H1 (cell line): ENCODE results near the gene GNAO1. TPM values are rescaled to one million over a fixed set of nuclear protein-coding genes. Genes with fewer than 3 reads are reported as not detected.

Source experiments
- GTF2F1 ChIP-seq: IDR thresholded peaks from 2 replicates; pipeline ENCODE4 v1.6.1; 2012; ENCODE audit warnings: low read depth, low read length, improper control_type of control experiment, borderline replicate concordance
- RBBP5 ChIP-seq: IDR thresholded peaks from 2 replicates; pipeline ENCODE4 v1.7.1; 2012; ENCODE audit warnings: low read depth, mild to moderate bottlenecking, inconsistent platforms, low read length, moderate library complexity, borderline replicate concordance
- YY1 ChIP-seq: IDR thresholded peaks from 2 replicates; pipeline ENCODE4 v1.6.1; 2011; ENCODE audit warnings: low read depth, mild to moderate bottlenecking, low read length
- polyA plus RNA-seq, 7 experiments: library from polyadenylated mRNA; depleted of rRNA in 3 of 7; stranded (reverse) in 5 of 7; unstranded in 2 of 7; fragments of >200 nt in 5 of 7; fragments of 200-250 nt in 2 of 7; gene quantifications; 1 replicate in 5 of 7; 2 replicates in 1 of 7; 4 replicates in 1 of 7; pipeline versions ENCODE4 v1.2.1 to v1.2.3, GENCODE V29; 2011 to 2013; ENCODE audit warnings: missing spikeins in 2 of 7, mixed read lengths in 2 of 7
- total RNA-seq: library from RNA; stranded (reverse); fragmentation: NEBNext Ultra II Directional; extraction: Animal tissue kit (Norgen Biotek cat#: 25700); gene quantifications from 2 replicates; pipeline ENCODE4 v1.2.1, GENCODE V29; 2021
- TF ChIP-seq, protein P1 (sequence below): fragments of 300-600 bp; sonication (generic); IDR thresholded peaks from 2 replicates; pipeline ENCODE4 v1.7.1; 2012; ENCODE audit warnings: low read length, moderate library complexity, mild to moderate bottlenecking, inconsistent platforms; ENCODE audit not compliant: insufficient replicate concordance

GNAO1 gene
- total and polyA plus RNA-seq, 2 of the 8 experiments (the other 6 are each of a cell fraction or from before 2014, with no cell fraction given) = 6.7 to 34.4 TPM

- TF ChIP-seq, protein P1, sequence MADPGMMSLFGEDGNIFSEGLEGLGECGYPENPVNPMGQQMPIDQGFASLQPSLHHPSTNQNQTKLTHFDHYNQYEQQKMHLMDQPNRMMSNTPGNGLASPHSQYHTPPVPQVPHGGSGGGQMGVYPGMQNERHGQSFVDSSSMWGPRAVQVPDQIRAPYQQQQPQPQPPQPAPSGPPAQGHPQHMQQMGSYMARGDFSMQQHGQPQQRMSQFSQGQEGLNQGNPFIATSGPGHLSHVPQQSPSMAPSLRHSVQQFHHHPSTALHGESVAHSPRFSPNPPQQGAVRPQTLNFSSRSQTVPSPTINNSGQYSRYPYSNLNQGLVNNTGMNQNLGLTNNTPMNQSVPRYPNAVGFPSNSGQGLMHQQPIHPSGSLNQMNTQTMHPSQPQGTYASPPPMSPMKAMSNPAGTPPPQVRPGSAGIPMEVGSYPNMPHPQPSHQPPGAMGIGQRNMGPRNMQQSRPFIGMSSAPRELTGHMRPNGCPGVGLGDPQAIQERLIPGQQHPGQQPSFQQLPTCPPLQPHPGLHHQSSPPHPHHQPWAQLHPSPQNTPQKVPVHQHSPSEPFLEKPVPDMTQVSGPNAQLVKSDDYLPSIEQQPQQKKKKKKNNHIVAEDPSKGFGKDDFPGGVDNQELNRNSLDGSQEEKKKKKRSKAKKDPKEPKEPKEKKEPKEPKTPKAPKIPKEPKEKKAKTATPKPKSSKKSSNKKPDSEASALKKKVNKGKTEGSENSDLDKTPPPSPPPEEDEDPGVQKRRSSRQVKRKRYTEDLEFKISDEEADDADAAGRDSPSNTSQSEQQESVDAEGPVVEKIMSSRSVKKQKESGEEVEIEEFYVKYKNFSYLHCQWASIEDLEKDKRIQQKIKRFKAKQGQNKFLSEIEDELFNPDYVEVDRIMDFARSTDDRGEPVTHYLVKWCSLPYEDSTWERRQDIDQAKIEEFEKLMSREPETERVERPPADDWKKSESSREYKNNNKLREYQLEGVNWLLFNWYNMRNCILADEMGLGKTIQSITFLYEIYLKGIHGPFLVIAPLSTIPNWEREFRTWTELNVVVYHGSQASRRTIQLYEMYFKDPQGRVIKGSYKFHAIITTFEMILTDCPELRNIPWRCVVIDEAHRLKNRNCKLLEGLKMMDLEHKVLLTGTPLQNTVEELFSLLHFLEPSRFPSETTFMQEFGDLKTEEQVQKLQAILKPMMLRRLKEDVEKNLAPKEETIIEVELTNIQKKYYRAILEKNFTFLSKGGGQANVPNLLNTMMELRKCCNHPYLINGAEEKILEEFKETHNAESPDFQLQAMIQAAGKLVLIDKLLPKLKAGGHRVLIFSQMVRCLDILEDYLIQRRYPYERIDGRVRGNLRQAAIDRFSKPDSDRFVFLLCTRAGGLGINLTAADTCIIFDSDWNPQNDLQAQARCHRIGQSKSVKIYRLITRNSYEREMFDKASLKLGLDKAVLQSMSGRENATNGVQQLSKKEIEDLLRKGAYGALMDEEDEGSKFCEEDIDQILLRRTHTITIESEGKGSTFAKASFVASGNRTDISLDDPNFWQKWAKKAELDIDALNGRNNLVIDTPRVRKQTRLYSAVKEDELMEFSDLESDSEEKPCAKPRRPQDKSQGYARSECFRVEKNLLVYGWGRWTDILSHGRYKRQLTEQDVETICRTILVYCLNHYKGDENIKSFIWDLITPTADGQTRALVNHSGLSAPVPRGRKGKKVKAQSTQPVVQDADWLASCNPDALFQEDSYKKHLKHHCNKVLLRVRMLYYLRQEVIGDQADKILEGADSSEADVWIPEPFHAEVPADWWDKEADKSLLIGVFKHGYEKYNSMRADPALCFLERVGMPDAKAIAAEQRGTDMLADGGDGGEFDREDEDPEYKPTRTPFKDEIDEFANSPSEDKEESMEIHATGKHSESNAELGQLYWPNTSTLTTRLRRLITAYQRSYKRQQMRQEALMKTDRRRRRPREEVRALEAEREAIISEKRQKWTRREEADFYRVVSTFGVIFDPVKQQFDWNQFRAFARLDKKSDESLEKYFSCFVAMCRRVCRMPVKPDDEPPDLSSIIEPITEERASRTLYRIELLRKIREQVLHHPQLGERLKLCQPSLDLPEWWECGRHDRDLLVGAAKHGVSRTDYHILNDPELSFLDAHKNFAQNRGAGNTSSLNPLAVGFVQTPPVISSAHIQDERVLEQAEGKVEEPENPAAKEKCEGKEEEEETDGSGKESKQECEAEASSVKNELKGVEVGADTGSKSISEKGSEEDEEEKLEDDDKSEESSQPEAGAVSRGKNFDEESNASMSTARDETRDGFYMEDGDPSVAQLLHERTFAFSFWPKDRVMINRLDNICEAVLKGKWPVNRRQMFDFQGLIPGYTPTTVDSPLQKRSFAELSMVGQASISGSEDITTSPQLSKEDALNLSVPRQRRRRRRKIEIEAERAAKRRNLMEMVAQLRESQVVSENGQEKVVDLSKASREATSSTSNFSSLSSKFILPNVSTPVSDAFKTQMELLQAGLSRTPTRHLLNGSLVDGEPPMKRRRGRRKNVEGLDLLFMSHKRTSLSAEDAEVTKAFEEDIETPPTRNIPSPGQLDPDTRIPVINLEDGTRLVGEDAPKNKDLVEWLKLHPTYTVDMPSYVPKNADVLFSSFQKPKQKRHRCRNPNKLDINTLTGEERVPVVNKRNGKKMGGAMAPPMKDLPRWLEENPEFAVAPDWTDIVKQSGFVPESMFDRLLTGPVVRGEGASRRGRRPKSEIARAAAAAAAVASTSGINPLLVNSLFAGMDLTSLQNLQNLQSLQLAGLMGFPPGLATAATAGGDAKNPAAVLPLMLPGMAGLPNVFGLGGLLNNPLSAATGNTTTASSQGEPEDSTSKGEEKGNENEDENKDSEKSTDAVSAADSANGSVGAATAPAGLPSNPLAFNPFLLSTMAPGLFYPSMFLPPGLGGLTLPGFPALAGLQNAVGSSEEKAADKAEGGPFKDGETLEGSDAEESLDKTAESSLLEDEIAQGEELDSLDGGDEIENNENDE = no peak
- TF ChIP-seq YY1 = no peak
- no peak for TF ChIP-seq GTF2F1
- no peak for TF ChIP-seq RBBP5
Measured at GRCh38 chr16:56151621-56152020, 39.7 kb upstream of the GNAO1 start (continued).
